Transverse colon (tissue), 4 donors: ENCODE results near the gene MBOAT1. TPM values are rescaled to one million over a fixed set of nuclear protein-coding genes. Genes with fewer than 3 reads are reported as not detected.
A peak's percentile ranks its signal among the peaks of the same experiment; 100 is the strongest.

ENCODE experiments used
- DNase-seq: peaks from one replicate; pipeline ENCODE4 v3.0.0-alpha.2; 2019
- H3K27ac ChIP-seq, 4 donors: fragments of 200-600 bp; sonication (generic); 2 replicates each; pipeline ENCODE4 v1.5.1; 2016 to 2018; ENCODE audit warnings: inconsistent platforms in 4 of 4
- H3K27me3 ChIP-seq: fragments of 200-600 bp; sonication (generic); 2 replicates; pipeline ENCODE4 v1.5.1; 2017; ENCODE audit warnings: inconsistent platforms
- H3K36me3 ChIP-seq, 4 donors: fragments of 200-600 bp; sonication (generic); 2 replicates each; pipeline ENCODE4 v1.5.1; 2017 to 2019; ENCODE audit warnings: inconsistent platforms in 4 of 4
- H3K4me1 ChIP-seq, 4 donors: fragments of 200-600 bp; sonication (generic); 2 replicates each; pipeline ENCODE4 v1.5.1; 2017 to 2020; ENCODE audit warnings: inconsistent platforms in 4 of 4
- H3K4me3 ChIP-seq, 4 donors: fragments of 200-600 bp; sonication (generic); 1 replicate in 1 of 4; 2 replicates in 3 of 4; pipeline versions ENCODE4 v1.5.1 to v1.6.1; 2017 to 2019; ENCODE audit warnings: inconsistent platforms in 4 of 4
- H3K9me3 ChIP-seq, 2 donors: fragments of 200-600 bp; sonication (generic); 2 replicates each; pipeline ENCODE4 v1.5.1; 2017 to 2019; ENCODE audit warnings: inconsistent platforms in 2 of 2
- CTCF ChIP-seq, 5 experiments: fragments of 200-600 bp in 3 of 5; fragments of 450-650 bp in 2 of 5; sonication (generic) in 3 of 5; IDR thresholded peaks; 1 replicate in 2 of 5; 2 replicates in 3 of 5; pipeline ENCODE4 v1.5.1; 2016 to 2017; ENCODE audit warnings: antibody characterized with exemption in 5 of 5, inconsistent platforms in 3 of 5, mild to moderate bottlenecking in 2 of 5, moderate library complexity in 1 of 5
- EP300 ChIP-seq: sonication (generic); formaldehyde crosslinking; IDR thresholded peaks from one replicate; pipeline ENCODE4 v1.6.1; 2017; ENCODE audit warnings: antibody characterized with exemption, low read depth
- POLR2A ChIP-seq: fragments of 450-650 bp; IDR thresholded peaks from one replicate; pipeline ENCODE4 v1.6.1; 2016; ENCODE audit warnings: antibody characterized with exemption, mild to moderate bottlenecking, moderate library complexity
- POLR2AphosphoS5 ChIP-seq, 3 donors: sonication (generic); formaldehyde crosslinking; IDR thresholded peaks; one replicate each; pipeline ENCODE4 v1.6.1; 2016; ENCODE audit warnings: antibody characterized with exemption in 3 of 3
- WGBS, 2 donors: methylation state at CpG; one replicate each; pipeline ENCODE4 v1.1.5; 2018; ENCODE audit warnings: low coverage in 1 of 2; 5-methylcytosine and 5-hydroxymethylcytosine counted together
- in situ Hi-C, 4 donors: fragments of 200-750 bp; cut with MboI; loops; one replicate each; pipeline versions ENCODE4 v1.15.0 to v1.15.1; 2017; ENCODE audit warnings: low sequenced_read_pairs in 3 of 4, low pct_ligation_motif_present in 1 of 4, low pct_unique_long_range_greater_than_20kb in 1 of 4
- intact Hi-C: fragments of 100-400 bp; cut with DNase I; formaldehyde crosslinking; loops from one replicate; pipeline ENCODE4 v1.15.1; 2023; ENCODE audit warnings: low total_unique reads
- total RNA-seq, 4 donors: library from RNA; depleted of rRNA; stranded (reverse); fragments of >200 nt; gene quantifications; one replicate each; pipeline ENCODE4 v1.1.0, GENCODE V29; 2016

Gene MBOAT1
- total RNA-seq, 4 donors from 2014 or later: 10.3 to 85.3 (median 66.5) TPM

- intact Hi-C loops: no loop called here
- Histone ChIP-seq H3K27me3 (no peaks in the 10 kb centered on the region), H3K4me1 (peaks cover 0 to 9% (median 4%) of the 10 kb centered on the region in 4 donors), H3K36me3 (peaks cover 0 to 4% (median 0%) of the 10 kb centered on the region in 4 donors), H3K9me3 (no peaks in the 10 kb centered on the region), H3K4me3 (no peak overlapping the region), H3K27ac (no peak overlapping the region)
- in situ Hi-C loops: no loop called here
- TF ChIP-seq CTCF (IDR thresholded peaks at IDR 0.05): no peak
- TF ChIP-seq EP300: no peak
- TF ChIP-seq POLR2AphosphoS5 (IDR thresholded peaks at IDR 0.05): no peak
- WGBS, 2 donors: 76% methylated on average over 2 of the region's 2 CpGs; no CpG with 5 or more reads in 1 of the 2 donors
- DNase-seq: no peak
Measured at GRCh38 chr6:20162515-20162914, 49.8 kb downstream of the MBOAT1 start.

GRCh38 chr6:20160541-20161283 is 51.6 kb downstream of the MBOAT1 start:
- intact Hi-C loops: no loop called here
- TF ChIP-seq POLR2A (no peak), CTCF (IDR thresholded peaks at IDR 0.05) (no peak), EP300 (no peak), POLR2AphosphoS5 (IDR thresholded peaks at IDR 0.05) (no peak)
- Histone ChIP-seq H3K27me3 (no peaks in the 10 kb centered on the region), H3K4me1 (peaks cover 0 to 20% (median 7%) of the 10 kb centered on the region in 4 donors), H3K4me3 (no peak overlapping the region), H3K27ac (peak overlapping the region in 3 of 4 donors; percentile 15 to 39 (median 18)), H3K36me3 (no peaks in the 10 kb centered on the region), H3K9me3 (no peaks in the 10 kb centered on the region)
- in situ Hi-C loops: no loop called here
- DNase-seq: no peak
- 82% methylated on average over 7 to 9 of the region's 9 CpGs for WGBS, 2 donors

- Histone ChIP-seq H3K9me3 (no peaks in the 10 kb centered on the region), H3K27ac (peak overlapping the region in 3 of 4 donors; percentile 15 to 39 (median 18)), H3K4me3 (no peak overlapping the region), H3K27me3 (no peaks in the 10 kb centered on the region), H3K4me1 (peaks cover 0 to 26% (median 7%) of the 10 kb centered on the region in 4 donors), H3K36me3 (no peaks in the 10 kb centered on the region)
- DNase-seq: no peak
- intact Hi-C loops: no loop called here
- 52 to 76% methylated on average over 5 of the region's 5 CpGs for WGBS, 2 donors
- no peak for TF ChIP-seq POLR2AphosphoS5 (IDR thresholded peaks at IDR 0.05)
- no peak for TF ChIP-seq POLR2A
- no peak for TF ChIP-seq CTCF (IDR thresholded peaks at IDR 0.05)
- no peak for TF ChIP-seq EP300
- in situ Hi-C loops: no loop called here
Measured at GRCh38 chr6:20159781-20160540, 52.3 kb downstream of the MBOAT1 start.

GRCh38 chr6:20159098-20159497 is 53.2 kb downstream of the MBOAT1 start:
- 60 to 72% methylated on average over 3 to 4 of the region's 4 CpGs for WGBS, 2 donors
- intact Hi-C loops: no loop called here

More at GRCh38 chr6:20159098-20159497, 53.2 kb downstream of the MBOAT1 start:
- Histone ChIP-seq H3K4me3 (no peak overlapping the region), H3K27me3 (no peaks in the 10 kb centered on the region), H3K4me1 (peaks cover 0 to 30% (median 7%) of the 10 kb centered on the region in 4 donors), H3K27ac (peak overlapping the region in 1 of 4 donors; percentile 15), H3K36me3 (no peaks in the 10 kb centered on the region), H3K9me3 (no peaks in the 10 kb centered on the region)
- in situ Hi-C loops: no loop called here
- no peak for DNase-seq
- TF ChIP-seq POLR2A (no peak), CTCF (IDR thresholded peaks at IDR 0.05) (no peak), EP300 (no peak), POLR2AphosphoS5 (IDR thresholded peaks at IDR 0.05) (no peak)
